IPS-NIHi11 (cell line): ENCODE results near the gene ETV7.

Experiments
- DNase-seq: peaks from one replicate; pipeline ENCODE4 v3.0.0; 2012; ENCODE audit warnings: mixed read lengths, low spot score

ETV7 gene

GRCh38 chr6:36319821-36320220 lies 67.6 kb downstream of the ETV7 start:
- no peak for DNase-seq

GRCh38 chr6:36319436-36319762 lies 68.1 kb downstream of the ETV7 start:
- DNase-seq = no peak

- DNase-seq = no peak
These were observed 68.6 kb downstream of the ETV7 start for GRCh38 chr6:36318690-36319435.

DNA sequence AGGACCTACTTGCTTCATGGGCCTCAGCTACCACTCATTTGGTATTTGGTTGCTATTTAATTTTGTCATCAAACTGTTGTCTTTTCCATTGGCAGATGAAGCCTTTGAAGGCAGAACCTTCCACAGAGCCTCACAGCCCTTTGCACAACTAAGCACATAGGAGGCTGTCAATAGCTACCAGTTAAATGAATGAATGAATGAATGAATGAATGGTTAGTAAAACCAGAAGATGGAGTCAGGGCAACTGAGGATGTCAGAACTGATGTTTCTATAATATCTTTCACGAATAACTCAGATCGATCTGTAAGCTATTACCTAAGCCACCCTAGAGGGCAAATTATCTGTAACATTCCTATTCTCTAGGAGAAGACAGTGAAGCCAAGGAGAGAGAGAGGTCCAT lies 69.8 kb downstream of the ETV7 start:
- no peak for DNase-seq
